Muscle of arm (tissue), 12 donors: ENCODE measurements around the gene ASTL. TPM values are rescaled to one million over a fixed set of nuclear protein-coding genes. Genes with fewer than 3 reads are reported as not detected.

Source experiments
- DNase-seq: peaks from one replicate; pipeline ENCODE4 v3.0.0-alpha.2; 2013
- polyA plus RNA-seq, 12 donors: library from polyadenylated mRNA; unstranded; fragments of 120-200 nt; gene quantifications; one replicate each; pipeline ENCODE4 v1.2.1, GENCODE V29; 2013; ENCODE audit not compliant: insufficient read length in 12 of 12

ASTL gene
- polyA plus RNA-seq, 12 donors = 0.15 to 0.21 (median 0.20) TPM; not detected in 9

DNA sequence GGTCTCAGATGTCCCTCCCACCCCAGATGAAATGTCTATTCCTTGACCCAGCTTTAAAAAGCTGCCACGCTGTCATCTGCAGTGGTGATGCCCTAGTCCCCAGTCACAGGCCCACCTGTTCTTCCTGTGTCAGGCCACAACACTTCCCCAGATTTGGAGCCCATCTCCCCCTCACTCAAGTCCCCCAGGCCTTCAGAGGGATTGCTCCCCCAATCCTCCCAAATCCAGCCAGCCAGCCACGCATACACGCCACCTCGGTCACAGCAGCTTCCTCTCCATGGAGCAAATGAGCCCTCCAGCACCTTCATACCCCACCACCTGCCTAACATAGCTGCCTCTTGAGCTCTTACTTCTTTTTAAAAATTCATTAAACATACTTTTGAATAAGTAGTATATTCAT, 7.8 kb downstream of the ASTL start:
- no peak for DNase-seq

DNA sequence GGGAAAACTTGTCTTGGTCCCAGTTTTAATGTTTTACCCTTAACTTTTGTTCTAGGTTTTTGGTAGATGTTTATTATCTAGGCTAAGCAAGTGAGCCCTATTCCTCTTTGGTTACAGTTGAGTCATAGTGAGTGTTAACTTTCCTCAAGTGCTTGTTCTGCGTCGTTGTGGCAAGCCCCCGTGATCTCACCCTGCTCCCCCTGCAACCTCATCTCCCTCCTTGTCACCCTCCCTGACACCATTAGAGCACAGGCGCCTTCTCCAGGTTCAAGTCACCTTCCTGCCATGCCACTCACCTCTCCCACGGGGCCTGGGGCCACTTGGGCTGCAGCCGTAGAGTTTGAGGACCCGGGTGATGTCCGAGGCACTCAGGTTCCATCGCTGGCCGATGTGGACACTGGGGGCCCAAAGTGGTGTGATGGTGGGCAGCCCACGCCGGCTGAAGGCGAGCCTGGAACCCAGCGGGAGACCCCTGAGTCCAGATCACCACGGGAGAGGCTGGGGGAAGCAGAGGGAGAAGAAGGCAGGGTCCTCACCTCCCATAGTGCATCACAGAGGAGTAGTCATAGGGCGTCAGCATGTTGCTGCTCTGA, 8.7 kb downstream of the ASTL start:
- DNase-seq = no peak

DNA sequence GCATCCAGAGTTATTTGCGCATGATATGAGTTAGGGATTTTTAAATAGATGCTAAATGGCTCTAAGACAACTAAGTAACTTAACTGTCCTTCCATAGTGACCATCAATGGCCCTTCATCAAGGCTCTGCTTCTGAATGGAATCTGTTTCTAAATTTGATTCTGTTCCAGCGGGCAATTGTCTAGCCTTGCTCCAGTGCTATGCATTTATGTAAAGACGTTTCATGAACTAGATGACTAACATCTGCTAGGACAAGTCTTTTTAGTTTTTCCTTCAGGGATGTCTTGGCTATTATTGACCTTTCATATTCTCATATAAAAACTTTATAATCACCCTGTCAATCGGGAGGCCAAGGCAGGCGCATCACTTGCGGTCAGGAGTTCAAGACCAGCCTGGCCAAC, 9.8 kb downstream of the ASTL start:
- no peak for DNase-seq

DNA sequence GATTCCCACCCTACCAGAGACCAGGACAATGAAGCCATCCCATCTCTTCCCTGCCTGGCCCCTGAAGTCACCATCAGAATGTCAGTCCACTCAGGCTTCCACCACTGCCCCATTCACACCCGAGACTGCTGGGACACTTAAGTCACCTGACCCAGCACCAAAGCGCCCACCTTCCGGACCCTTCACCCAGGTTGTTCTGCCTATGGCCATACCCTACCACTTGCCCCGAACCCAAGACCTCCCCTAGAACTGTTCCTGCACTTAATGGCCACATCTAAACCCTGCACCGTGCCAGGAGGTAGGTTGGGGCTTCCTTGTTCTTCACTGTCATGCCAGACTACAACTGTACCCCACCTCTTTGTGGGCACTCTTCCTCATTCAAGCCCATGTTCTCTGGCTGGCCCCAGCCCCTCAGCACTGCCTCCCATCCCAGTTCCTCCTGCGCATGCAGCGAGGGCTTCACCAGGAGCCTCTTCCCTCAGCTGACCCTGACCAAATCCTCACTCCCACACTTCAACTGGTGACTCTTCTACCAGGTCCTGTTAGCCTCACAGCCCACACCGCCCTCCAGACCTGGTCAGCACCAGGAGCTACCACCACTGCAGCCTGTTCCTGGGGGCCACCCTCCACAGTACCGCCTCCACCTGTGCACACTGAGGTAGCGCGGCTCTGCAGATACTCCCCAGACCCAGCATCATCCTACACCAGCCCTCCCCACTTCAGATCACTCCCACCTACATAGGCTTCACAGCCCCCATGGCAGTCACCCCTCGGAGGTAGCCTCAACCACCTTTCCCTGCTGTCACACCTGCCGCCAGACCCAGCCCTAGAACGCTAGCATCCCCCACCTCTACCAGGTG, 13.7 kb downstream of the ASTL start:
- DNase-seq = no peak

DNA sequence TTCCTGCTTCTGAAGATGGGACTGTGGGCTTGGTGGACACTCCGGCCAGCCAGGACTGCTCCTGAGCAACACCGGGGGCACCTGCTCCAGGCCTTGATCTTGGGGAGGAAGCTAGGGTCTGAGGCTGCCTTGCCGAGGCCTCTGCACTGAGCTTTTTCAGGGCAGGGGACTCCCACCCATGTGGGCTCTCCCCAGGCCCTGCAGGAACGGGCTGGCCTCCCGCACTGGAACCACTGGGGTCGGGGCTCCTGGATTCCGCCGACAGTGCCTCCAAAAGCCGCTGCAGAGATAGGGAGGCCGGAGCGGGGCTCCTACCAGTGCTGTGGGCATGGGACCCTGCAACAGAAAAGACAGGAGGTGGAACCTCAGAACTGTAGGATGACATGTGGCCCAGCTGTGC, 14.4 kb downstream of the ASTL start:
- no peak for DNase-seq

DNA sequence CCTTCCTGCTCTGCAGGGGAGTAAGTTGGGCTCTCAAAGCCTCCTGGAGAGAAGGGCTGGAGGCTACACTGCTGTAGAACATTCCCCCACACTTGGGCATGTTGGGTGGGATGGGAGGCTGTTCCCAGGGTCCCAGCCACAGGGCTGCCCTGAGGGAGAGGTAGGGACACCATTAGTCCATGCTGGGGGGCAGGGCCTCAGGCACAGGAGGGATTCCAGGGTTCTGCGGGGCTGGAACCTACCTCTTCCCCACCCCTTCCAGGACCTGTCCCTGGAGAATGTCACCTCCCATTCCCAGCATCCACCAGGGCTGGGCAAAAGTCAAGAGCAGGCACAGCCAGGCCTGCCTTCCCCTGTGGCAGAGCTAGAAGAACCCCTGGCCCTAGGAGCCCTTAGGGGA, 15.0 kb downstream of the ASTL start:
- no peak for DNase-seq

DNA sequence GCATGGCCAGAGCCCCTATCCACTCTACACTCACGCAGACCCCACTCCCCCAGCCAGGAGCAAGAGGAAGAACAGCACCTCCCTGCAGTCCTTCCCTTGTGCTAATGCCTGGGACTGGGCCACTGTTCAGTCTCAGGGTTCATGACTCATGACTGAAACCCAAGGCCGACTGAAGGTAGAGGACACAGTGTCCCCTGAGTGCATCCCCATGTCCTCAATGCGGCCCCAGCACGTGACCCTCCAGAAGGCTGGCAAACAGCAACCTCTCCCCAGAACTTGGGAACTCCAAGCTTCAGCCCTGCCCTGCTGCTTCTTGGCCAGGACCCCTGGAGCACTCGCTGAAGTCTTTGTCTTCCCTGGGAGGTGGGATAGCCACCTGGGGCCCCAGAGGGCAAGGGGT, 15.9 kb downstream of the ASTL start:
- no peak for DNase-seq

DNA sequence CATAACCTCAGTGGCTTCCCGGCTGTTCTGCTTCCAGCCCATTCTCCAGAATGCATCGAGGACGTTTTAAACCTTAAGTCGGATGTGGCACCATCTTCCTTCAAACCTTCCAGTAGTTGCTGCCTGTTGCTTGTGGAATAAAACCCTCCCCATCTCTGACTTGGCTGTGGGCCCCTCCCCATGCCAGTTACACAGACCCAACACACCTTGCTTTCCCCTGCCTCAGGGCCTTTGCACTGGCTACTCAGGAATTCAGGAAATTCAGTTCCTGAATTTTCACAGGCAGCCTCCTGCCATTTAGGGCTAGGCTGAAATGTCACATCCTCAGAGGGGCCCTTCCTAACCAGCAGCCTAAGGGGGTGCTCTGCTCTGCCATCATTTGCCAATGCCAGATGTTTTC, 16.9 kb downstream of the ASTL start:
- no peak for DNase-seq

DNA sequence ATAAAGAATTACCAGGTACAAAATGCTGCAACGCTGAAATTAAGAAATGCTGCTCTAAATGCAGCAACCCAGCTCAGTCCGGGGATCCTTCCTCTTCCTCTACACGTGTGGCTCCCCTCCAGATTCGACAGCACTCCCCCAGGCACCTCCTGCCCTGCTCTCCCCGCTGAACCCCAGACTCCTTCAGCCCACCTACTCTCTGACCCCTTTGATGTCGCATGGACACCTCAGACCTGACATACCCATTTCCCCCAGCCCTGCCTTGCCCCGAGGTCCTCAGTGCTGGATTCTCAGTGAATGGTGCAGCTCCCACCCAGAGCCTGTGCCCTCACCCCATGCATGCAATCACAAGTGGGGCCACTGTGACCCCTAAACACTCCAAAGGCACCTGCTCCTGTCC, 17.3 kb downstream of the ASTL start:
- no peak for DNase-seq

DNA sequence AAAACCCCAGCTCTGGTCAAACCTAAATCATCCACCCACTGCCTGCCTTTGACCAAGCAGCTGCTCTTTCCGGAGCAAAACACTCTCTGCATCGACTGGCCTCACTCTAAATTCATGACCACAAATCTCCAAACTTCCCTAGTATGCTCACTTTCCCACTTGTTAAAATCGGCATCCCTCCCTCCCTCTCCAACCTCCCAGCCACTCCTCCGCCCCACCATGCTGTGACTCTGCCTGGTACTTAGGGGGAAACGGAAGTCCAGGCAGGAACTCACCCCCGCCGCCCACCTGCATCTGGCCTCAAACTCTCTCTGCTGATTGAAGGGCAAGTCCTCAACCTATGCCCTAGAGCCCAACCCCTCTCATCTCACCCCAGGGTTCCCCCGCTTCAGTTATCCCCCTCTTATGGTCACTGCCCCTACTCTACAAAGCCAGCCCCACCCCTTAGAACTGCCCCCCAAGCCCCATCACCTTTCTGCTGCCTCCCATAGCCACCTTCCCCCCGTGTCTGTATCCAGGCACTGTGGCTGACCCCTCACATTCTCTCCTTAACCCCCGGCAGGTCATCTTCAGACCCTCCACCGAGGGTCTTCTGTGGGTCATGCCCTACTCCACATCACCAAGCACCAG, 18.1 kb downstream of the ASTL start:
- DNase-seq = no peak

DNA sequence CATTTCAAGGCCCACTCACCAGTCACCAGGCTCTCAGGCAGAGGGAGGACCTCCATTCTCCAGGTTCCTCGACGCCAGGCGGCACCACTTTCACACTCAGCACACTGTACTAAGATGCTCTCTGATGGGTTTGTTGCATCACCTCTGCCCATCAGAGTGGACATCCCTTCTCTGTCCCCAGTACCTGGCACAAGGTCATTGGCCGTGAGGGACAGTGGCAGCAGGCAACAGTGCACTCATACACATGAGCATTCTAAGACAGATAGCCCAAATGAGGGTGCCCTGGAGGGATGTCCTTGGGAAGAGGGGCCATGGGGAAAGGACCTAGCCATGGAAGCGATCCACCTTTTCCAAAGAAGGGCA, 18.9 kb downstream of the ASTL start:
- no peak for DNase-seq

DNA sequence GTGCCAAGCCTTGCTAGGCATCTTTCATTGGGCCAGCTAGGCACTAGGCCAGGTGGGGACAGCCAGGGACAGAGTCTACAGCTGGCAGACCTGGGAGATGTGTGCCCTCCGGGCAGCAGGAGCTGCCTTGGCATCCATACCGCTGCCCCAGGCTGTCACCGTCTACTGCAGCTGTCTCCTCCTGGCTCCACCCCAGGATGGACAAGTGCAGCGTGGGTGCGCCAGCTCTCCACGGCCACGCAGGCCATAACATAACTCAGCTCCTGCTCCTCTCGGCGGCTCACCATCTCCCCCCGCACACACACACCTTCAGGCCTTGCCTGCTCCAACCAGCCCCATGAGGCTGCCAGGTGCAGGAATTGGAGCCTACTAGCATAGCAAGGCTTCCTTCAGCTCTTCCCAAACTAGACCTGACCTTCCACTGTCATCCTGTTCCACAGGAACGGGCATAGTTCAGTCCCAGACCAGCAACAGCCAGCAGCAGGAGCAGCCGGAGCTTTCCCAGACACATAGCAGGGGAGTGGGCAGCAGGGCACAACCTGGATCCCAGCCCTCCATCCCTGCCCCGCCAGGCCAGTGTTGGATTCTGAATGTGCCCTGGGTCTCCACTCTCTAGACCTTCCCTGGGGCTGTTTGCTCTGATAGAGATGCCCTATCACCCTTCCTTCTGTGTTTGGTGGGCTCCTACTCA, 19.5 kb downstream of the ASTL start:
- no peak for DNase-seq

DNA sequence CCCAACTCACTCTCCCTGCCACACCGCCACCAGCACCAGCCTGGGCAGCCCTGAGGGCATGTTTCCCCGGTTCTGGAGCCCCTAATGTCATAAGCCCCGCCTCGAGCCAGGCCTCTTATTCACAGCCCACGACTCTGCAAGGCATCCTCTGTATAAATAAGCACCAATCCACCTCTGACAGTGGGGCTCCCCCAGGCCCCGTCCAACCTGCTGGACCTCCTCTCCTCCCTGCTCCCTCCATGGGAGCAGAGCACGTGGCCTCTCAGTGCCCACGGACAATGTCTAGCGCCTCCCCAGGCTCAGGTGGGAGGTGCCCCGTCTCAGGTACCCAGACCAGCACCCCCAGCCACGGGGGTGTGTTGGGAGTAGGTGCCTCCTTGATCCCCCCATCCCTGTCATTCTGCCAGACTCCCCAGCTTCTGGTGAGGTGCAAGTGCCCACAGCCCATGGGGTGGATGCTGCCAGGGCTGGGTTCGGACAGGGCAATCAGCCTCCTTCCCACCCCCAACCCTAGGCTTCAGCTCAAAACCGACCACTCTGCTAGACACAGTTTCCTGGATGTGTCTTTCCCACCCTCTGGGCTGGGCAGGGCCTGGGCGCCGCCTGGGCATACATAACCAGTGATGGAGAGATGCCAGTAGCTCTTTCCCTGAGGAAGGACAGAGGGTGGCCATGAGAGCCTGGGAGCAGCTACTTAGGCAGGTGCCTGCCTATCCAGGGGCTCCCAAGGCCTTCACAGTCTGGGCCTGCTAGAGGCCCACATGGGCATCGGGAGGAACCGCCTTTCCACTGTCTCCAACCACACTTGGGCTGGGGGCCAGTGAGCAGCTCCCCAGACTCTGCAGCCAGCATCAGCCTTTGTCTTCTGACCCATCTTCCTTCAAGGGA, 20.4 kb downstream of the ASTL start:
- no peak for DNase-seq

DNA sequence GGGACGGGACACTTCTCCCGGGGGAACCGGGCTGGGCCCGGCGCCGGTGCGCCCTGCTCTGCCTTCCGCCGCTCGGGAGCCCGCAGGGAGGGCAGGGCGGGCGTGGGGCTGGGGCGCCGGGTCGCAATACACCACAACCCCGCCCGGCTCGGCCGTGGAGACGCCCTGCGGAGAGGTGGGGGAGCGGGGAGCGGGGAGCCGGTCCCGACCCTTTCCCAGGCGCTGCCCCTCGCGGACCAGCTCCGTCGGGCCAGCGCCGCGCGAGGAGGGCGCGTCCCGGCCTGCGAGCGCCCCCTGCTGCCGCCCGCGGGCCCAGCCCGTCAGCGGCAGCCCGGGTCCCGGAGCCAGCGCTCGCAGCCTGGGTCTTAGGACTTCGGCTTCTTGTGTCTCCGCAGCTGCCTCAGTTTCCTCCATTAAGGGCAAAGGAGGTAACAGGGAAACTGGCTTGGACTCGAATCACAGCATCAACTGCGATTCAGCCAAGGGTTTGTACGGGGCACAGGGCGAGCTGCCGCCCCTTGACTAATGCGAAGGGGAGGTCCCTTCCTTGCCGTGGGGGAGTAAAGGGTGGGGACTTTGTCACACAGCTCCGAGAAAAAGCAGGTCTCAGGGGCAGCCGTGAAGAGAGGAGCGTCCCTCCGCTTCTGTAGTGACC, 21.3 kb downstream of the ASTL start:
- no peak for DNase-seq

DNA sequence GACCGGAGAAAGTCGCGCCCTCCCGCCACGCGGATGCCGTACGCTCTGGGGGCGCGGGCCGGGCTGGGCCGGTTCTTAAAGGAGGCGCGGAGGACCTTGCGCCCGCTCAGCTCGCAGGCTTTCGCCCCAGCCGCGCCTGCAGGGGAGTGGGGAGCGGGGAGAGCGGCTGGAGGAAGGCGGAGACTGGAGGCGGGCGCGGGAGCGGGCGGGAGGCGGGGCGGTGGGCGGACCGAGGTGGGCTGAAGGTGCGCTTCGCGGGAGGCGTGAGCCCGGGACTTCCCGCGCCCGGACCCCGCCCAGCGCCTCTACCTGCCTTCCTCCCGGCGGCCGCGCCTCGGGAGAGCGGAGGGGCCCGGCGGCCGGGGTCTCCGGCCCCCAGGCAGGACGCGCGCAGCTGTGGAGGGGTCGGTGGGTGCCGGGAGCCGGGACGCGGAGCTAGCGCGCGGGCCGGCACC, 21.9 kb downstream of the ASTL start, which contains the start of gene ADRA2B:
Gene ADRA2B, minus strand, starts transcription at position 148 of the 455 bp plus-strand sequence. CDS start 422 bp downstream, outside the sequence.
- no peak for DNase-seq

DNA sequence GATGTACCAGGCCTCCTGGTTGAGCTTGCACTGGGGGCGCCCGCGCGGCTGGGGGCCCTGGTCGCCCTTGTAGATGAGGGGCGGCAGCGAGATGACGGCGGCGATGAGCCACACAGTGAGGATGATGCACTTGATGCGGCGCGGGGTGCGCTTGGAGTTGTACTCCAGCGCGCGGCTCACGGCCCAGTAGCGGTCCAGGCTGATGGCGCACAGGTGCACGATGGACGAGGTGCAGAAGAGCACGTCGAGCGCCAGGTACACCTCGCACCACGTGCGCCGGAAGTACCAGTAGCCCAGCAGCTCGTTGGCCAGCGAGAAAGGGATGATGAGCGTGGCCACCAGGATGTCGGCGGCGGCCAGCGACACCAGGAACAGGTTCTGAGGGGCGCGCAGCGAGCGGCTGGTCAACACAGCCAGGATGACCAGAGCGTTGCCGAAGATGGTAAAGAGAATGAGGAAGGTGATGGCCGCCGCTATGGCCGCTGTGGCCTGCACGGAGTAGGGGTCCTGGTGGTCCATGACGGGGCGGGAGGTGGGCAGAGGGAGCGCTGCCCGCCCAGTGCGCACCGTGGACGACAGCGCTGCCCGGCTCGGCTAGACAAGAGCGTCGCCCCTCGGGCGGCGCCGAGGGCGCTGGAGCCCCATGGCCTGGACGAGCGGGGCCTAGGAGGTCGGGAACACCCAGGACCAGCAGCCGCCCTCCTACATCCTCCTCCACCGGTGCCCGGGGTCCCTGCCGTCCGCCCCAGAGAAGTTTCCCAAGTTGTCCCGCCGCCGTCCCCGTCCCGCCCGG, 22.5 kb downstream of the ASTL start:
- no peak for DNase-seq

DNA sequence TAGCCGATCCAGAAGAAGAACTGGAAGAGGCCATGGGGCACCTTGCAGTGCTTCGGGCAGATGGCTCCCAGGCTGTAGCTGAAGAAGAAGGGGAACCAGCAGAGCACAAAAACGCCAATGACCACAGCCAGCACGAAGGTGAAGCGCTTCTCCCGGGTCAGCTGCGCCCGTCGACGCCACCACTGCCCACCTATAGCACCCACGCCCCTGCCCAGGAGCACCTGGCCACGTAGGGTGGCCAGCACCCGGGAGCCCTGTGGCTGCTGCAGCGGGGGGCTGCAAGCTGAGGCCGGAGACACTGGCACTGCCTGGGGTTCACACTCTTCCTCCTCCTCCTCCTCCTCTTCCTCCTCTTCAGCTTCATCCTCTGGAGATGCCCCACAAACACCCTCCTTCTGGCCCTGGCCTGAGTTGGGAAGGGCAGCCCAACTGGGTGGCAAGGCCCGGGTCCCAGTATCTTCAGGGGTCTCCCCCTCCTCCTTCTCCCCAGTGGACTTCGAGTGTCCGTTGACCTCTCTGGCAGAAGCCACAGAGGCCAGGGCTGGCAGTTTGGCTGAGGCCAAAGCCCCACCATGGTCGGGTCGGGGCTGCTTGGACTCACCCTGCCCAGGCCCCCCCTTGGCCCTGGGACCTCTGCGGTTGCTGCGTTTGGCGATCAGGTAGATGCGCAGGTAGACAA, 23.3 kb downstream of the ASTL start:
- no peak for DNase-seq

DNA sequence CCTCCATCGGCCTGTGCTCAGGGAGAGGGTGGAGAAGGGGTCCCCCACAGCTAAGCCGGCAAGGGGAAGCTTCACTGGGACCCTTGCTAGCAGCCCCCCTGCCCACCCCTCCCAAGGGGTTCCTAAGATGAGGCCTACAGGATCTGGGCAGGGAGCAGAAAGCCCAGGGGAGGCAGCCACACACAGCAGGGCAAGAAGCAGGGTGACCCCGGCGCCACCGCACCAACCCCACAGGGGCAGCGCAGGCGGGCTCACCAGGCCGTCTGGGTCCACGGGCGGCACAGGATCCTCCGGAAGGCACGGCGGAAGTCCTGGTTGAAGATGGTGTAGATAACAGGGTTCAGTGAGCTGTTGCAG, 23.8 kb downstream of the ASTL start:
- no peak for DNase-seq

DNA sequence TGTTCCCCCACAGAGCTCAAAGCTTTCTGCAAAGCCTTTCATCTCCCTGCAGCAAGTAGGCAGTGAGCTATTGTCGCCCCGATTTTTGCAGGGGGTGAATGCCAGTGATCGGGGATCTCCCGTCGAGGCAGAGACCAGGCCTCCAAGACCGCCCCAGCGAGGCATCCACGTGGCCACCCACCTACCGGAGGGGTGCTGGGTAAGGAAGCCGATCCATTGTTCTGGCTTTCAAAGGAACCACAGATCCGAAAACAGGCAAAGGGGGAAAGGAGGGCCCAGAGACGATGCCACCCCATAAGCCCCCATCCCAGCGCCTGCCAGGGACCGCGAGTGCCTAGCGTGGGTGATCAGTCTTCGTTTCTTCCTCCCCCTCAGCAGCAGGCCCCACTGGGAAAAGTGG, 24.4 kb downstream of the ASTL start:
- no peak for DNase-seq

DNA sequence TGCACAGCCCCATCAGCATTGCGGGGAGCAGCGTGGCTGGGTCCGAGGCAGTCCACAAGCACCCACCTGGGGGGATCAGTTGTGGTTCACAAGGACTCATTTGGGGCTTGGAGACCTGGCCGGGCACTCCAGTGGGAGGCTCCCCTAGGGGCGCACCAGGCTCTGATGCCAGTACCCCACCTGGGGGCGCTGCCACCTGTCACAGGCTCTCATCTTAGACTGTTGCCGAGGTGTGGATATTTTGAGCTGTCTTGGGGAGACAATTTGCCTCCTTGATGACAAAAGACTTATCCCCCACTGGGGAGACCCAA, 25.0 kb downstream of the ASTL start:
- no peak for DNase-seq
